ENCODE results near the gene NOS1AP. TPM values are rescaled to one million over a fixed set of nuclear protein-coding genes. Genes with fewer than 3 reads are reported as not detected.
"Not testable (repeated sequence)": the region's sequence is repeated elsewhere in the genome, so short reads cannot be mapped to it uniquely, and the experiment has no call there.

The NOS1AP gene
- total RNA-seq, 5 donors from 2014 or later (not counting 1 experiment from before 2014, with no cell fraction given), result 0.07 to 0.16 (median 0.09) TPM; not detected in 2

GRCh38 chr1:162173607-162174006 lies 104.1 kb downstream of the NOS1AP start:
- H3K27me3 ChIP-seq (replicated peaks in 1 of 2; ENCODE audit: control insufficient read depth in 2 of 2, extremely low read depth in 1 of 2, insufficient read depth in 2 of 2, low read length in 1 of 2); H3K9me3 ChIP-seq; DNase-seq; ATAC-seq (replicated peaks in 1 of 4); H3K4me3 Mint-ChIP-seq; H3K4me1 ChIP-seq (ENCODE audit: control insufficient read depth in 1 of 2, extremely low read depth in 1 of 2, insufficient read depth in 2 of 2, low read length in 2 of 2); H3K27ac Mint-ChIP-seq; H3K9me3 Mint-ChIP-seq; H3K36me3 ChIP-seq (ENCODE audit: control insufficient read depth in 2 of 2, extremely low read depth in 1 of 2, insufficient read depth in 1 of 2, low read length in 1 of 2); H3K4me1 Mint-ChIP-seq; H3K36me3 Mint-ChIP-seq; POLR2A ChIA-PET; H3K4me3 ChIP-seq (ENCODE audit: control insufficient read depth in 1 of 2, extremely low read depth in 1 of 2, low read length in 1 of 2); H3K27ac ChIP-seq (ENCODE audit: low read length): not testable (repeated sequence)
- no CpG with 5 or more reads among the region's 1 CpG for WGBS (ENCODE audit: insufficient coverage)
- H3K27me3 Mint-ChIP-seq, result peaks cover 13 to 15% of the 10 kb centered on the region in 2 donors
- CTCF ChIA-PET, result interaction anchor here in 1 of 2 donors (0.8 kb wide), 1 partner anchor 960 kb away, joined by 3 read pairs; no protein-coding TSS in a partner anchor

- not testable (repeated sequence) for H3K4me1 Mint-ChIP-seq
Observed at GRCh38 chr1:162174027-162174426, 104.5 kb downstream of the NOS1AP start.

GRCh38 chr1:162175379-162176081 lies 106.0 kb downstream of the NOS1AP start:
- Histone ChIP-seq H3K27me3 (replicated peaks in 1 of 2; ENCODE audit: control insufficient read depth in 2 of 2, extremely low read depth in 1 of 2, insufficient read depth in 2 of 2, low read length in 1 of 2) (peaks cover 0 to 7% of the 10 kb centered on the region in 2 experiments), H3K36me3 (ENCODE audit: control insufficient read depth in 2 of 2, extremely low read depth in 1 of 2, insufficient read depth in 1 of 2, low read length in 1 of 2) (no peaks in the 10 kb centered on the region), H3K27ac (ENCODE audit: low read length) (no peak overlapping the region), H3K4me1 (ENCODE audit: control insufficient read depth in 1 of 2, extremely low read depth in 1 of 2, insufficient read depth in 2 of 2, low read length in 2 of 2) (no peaks in the 10 kb centered on the region), H3K9me3 (no peaks in the 10 kb centered on the region), H3K4me3 (ENCODE audit: control insufficient read depth in 1 of 2, extremely low read depth in 1 of 2, low read length in 1 of 2) (no peak overlapping the region)
- Mint-ChIP-seq H3K4me3 (no peak overlapping the region), H3K27me3 (peaks cover 11 to 12% of the 10 kb centered on the region in 2 donors), H3K36me3 (no peaks in the 10 kb centered on the region), H3K4me1 (no peaks in the 10 kb centered on the region), H3K27ac (no peak overlapping the region), H3K9me3 (no peaks in the 10 kb centered on the region)
- ChIA-PET CTCF (no interaction called here), POLR2A (interaction anchor here (0.5 to 0.6 kb wide), 3 partner anchors 217 to 1249 kb away, joined by 3 to 4 read pairs (median 3); no protein-coding TSS in a partner anchor)
- ATAC-seq (replicated peaks in 1 of 4) (no peak), DNase-seq (no peak)
- 93% methylated on average over 4 of the region's 9 CpGs for WGBS (ENCODE audit: insufficient coverage)

More at GRCh38 chr1:162174027-162174426, 104.5 kb downstream of the NOS1AP start:
- H3K9me3 ChIP-seq; DNase-seq; POLR2A ChIA-PET; H3K27ac Mint-ChIP-seq; H3K27me3 ChIP-seq (replicated peaks in 1 of 2; ENCODE audit: control insufficient read depth in 2 of 2, extremely low read depth in 1 of 2, insufficient read depth in 2 of 2, low read length in 1 of 2); H3K4me3 ChIP-seq (ENCODE audit: control insufficient read depth in 1 of 2, extremely low read depth in 1 of 2, low read length in 1 of 2); H3K9me3 Mint-ChIP-seq; CTCF ChIA-PET; H3K36me3 ChIP-seq (ENCODE audit: control insufficient read depth in 2 of 2, extremely low read depth in 1 of 2, insufficient read depth in 1 of 2, low read length in 1 of 2); H3K36me3 Mint-ChIP-seq; H3K27ac ChIP-seq (ENCODE audit: low read length); H3K4me1 ChIP-seq (ENCODE audit: control insufficient read depth in 1 of 2, extremely low read depth in 1 of 2, insufficient read depth in 2 of 2, low read length in 2 of 2); H3K4me3 Mint-ChIP-seq; ATAC-seq (replicated peaks in 1 of 4): not testable (repeated sequence)
- no CpG with 5 or more reads among the region's 4 CpGs for WGBS (ENCODE audit: insufficient coverage)
- H3K27me3 Mint-ChIP-seq, result peaks cover 13 to 14% of the 10 kb centered on the region in 2 donors

GRCh38 chr1:162177126-162177525 lies 107.6 kb downstream of the NOS1AP start:
- no peaks in the 10 kb centered on the region for H3K4me1 Mint-ChIP-seq

GRCh38 chr1:162178432-162178831 lies 108.9 kb downstream of the NOS1AP start:
- no peaks in the 10 kb centered on the region for H3K36me3 ChIP-seq (ENCODE audit: control insufficient read depth in 2 of 2, extremely low read depth in 1 of 2, insufficient read depth in 1 of 2, low read length in 1 of 2)
- no peaks in the 10 kb centered on the region for H3K4me1 ChIP-seq (ENCODE audit: control insufficient read depth in 1 of 2, extremely low read depth in 1 of 2, insufficient read depth in 2 of 2, low read length in 2 of 2)
- no peak overlapping the region for H3K27ac Mint-ChIP-seq
- no peak for ATAC-seq (replicated peaks in 1 of 4)
- H3K9me3 ChIP-seq, result no peaks in the 10 kb centered on the region
- H3K4me3 ChIP-seq (ENCODE audit: control insufficient read depth in 1 of 2, extremely low read depth in 1 of 2, low read length in 1 of 2), result no peak overlapping the region
- no peaks in the 10 kb centered on the region for H3K36me3 Mint-ChIP-seq
- H3K27me3 Mint-ChIP-seq, result peaks cover 4 to 21% of the 10 kb centered on the region in 2 donors
- DNase-seq, result no peak
- WGBS (ENCODE audit: insufficient coverage), result no CpG with 5 or more reads among the region's 4 CpGs
- H3K27ac ChIP-seq (ENCODE audit: low read length), result no peak overlapping the region
- no peaks in the 10 kb centered on the region for H3K4me1 Mint-ChIP-seq
- ChIA-PET CTCF (no interaction called here), POLR2A (interaction anchor here in 1 of 2 donors (0.6 kb wide), 1 partner anchor 351 kb away, joined by 3 read pairs; no protein-coding TSS in a partner anchor)
- no peak overlapping the region for H3K4me3 Mint-ChIP-seq
- H3K9me3 Mint-ChIP-seq, result no peaks in the 10 kb centered on the region
- peaks cover 0 to 8% of the 10 kb centered on the region in 2 experiments for H3K27me3 ChIP-seq (replicated peaks in 1 of 2; ENCODE audit: control insufficient read depth in 2 of 2, extremely low read depth in 1 of 2, insufficient read depth in 2 of 2, low read length in 1 of 2)

More at GRCh38 chr1:162177126-162177525, 107.6 kb downstream of the NOS1AP start:
- CTCF ChIA-PET, result no interaction called here
- Histone ChIP-seq H3K4me1 (ENCODE audit: control insufficient read depth in 1 of 2, extremely low read depth in 1 of 2, insufficient read depth in 2 of 2, low read length in 2 of 2) (no peaks in the 10 kb centered on the region), H3K36me3 (ENCODE audit: control insufficient read depth in 2 of 2, extremely low read depth in 1 of 2, insufficient read depth in 1 of 2, low read length in 1 of 2) (no peaks in the 10 kb centered on the region), H3K4me3 (ENCODE audit: control insufficient read depth in 1 of 2, extremely low read depth in 1 of 2, low read length in 1 of 2) (no peak overlapping the region), H3K27ac (ENCODE audit: low read length) (no peak overlapping the region), H3K9me3 (no peaks in the 10 kb centered on the region), H3K27me3 (replicated peaks in 1 of 2; ENCODE audit: control insufficient read depth in 2 of 2, extremely low read depth in 1 of 2, insufficient read depth in 2 of 2, low read length in 1 of 2) (peaks cover 0 to 8% of the 10 kb centered on the region in 2 experiments)
- DNase-seq, result no peak
- Mint-ChIP-seq H3K36me3 (no peaks in the 10 kb centered on the region), H3K9me3 (no peaks in the 10 kb centered on the region), H3K4me3 (no peak overlapping the region), H3K27ac (no peak overlapping the region), H3K27me3 (peaks cover 4 to 17% of the 10 kb centered on the region in 2 donors)
- POLR2A ChIA-PET, result no interaction called here
- 83% methylated on average over 6 of the region's 6 CpGs for WGBS (ENCODE audit: insufficient coverage)
- no peak for ATAC-seq (replicated peaks in 1 of 4)

- Mint-ChIP-seq H3K27ac (no peak overlapping the region), H3K9me3 (no peaks in the 10 kb centered on the region), H3K36me3 (no peaks in the 10 kb centered on the region), H3K27me3 (peaks cover 4 to 21% of the 10 kb centered on the region in 2 donors), H3K4me3 (no peak overlapping the region), H3K4me1 (no peaks in the 10 kb centered on the region)
- Histone ChIP-seq H3K27ac (ENCODE audit: low read length) (no peak overlapping the region), H3K9me3 (no peaks in the 10 kb centered on the region), H3K4me3 (ENCODE audit: control insufficient read depth in 1 of 2, extremely low read depth in 1 of 2, low read length in 1 of 2) (no peak overlapping the region), H3K36me3 (ENCODE audit: control insufficient read depth in 2 of 2, extremely low read depth in 1 of 2, insufficient read depth in 1 of 2, low read length in 1 of 2) (no peaks in the 10 kb centered on the region), H3K4me1 (ENCODE audit: control insufficient read depth in 1 of 2, extremely low read depth in 1 of 2, insufficient read depth in 2 of 2, low read length in 2 of 2) (no peaks in the 10 kb centered on the region), H3K27me3 (replicated peaks in 1 of 2; ENCODE audit: control insufficient read depth in 2 of 2, extremely low read depth in 1 of 2, insufficient read depth in 2 of 2, low read length in 1 of 2) (peaks cover 0 to 8% of the 10 kb centered on the region in 2 experiments)
- CTCF ChIA-PET, result no interaction called here
- no CpG with 5 or more reads among the region's 4 CpGs for WGBS (ENCODE audit: insufficient coverage)
- ATAC-seq (replicated peaks in 1 of 4) (no peak), DNase-seq (no peak)
- POLR2A ChIA-PET, result interaction anchor here in 1 of 2 donors (0.6 kb wide), 1 partner anchor 352 kb away, joined by 3 read pairs; no protein-coding TSS in a partner anchor
Observed at GRCh38 chr1:162179121-162179520, 109.6 kb downstream of the NOS1AP start.

Measured in T-cell (primary cell).